GM18907 (cell line): ENCODE data around the gene RNF150.

Experiments used
- ATAC-seq: cut with Tn5 transposase; IDR thresholded peaks from one replicate; pipeline ENCODE4 v1.9.1; 2021; ENCODE audit warnings: mild to moderate bottlenecking, moderate library complexity; ENCODE audit not compliant: unreplicated experiment

RNF150 gene

DNA sequence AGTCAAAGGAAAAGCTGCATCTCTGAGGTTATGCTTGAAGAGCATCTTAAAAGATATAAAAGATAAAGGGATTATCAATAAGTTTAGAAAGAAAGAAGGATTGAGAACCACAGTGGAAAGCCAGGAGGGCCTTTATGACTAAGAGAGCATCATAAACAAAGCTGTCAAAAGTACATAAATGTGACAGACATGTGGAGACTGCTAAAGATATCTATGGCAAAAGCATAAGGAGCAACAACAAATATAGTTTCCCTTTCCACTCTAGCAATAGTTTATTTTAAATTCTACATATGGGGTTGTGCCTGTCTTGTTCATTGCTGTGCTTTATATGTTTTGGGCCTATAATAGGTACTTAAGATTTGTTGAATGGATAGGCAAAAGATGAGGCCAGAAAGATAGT, 97.3 kb downstream of the RNF150 start:
- ATAC-seq, result no peak

DNA sequence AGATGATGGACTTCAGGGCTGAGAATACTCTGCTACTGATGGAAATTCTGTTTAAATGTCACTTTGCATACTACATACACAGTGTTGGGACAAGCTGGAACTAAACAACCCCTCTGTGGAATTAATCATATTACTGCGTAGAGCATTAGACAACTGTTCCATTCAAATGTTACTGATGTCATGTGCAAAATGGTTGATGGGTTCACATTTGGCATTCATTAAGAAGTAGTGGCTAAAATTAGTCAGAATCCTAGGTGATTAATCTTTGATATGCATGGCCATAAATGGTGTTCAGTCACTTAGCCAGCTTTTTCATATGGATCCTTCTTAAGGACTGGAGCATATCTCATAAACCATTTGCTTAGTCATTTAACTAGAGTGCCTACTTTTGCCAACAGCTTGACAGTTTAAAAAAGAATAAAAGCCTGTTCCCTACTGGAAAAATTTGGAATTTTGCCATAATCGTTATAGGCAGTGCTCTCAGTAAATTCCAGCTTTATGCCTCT, 105.2 kb downstream of the RNF150 start:
- ATAC-seq, result no peak

DNA sequence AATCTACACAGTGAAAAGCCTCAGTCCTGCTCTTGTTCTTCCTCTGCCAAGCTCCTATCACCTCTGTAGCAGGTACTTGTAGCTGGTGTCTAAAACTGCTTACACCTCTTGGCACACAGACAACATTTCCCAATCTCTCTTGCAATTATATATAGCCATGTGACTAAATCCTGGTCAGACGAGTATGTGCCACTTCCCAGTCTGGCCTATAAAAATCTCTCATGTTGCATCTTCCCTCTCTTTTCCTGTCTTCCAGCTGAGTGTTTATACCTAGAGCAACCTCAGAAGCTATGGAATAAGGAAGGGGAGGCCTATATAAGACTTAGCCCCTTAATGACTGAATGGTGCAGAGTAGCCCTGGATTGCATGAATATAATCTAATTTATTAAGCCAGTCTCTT, 105.8 kb downstream of the RNF150 start:
- no peak for ATAC-seq

DNA sequence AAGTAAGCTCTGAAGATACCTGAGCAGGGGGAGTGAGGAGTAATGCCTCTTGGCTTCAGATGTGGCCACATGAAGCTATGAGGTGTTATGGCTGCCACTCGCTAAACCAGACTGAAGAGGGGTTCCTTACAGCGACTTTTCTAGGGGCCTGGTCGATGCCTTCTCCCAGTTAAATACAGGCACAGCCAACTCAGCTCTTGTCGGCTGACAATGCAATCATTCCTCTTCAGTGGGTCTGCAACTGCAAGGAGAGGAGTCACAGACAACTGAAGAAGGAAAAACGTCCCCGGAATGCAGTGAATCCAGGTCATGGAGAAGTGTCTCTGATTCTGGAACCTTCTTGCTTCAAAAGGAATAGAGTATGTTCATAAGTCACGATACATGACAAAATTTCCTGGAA, 106.4 kb downstream of the RNF150 start:
- no peak for ATAC-seq

DNA sequence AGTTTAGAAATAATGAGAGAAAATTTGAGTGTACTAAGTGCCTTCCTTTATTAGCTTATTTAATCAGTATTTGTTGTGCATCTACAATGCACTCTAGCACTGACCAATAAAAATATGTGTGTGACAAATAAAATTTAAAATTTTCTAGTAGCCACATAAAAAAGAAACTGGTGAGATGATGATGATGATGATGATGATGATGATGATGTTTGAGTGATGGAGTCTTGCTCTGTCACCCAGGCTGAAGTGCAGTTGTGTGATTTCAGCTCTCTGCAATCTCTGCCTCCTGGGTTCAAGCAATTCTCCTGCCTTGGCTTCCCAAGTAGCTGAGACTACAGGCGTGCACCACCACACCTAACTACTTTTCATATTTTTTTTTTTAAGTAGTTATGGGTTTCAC, 110.2 kb downstream of the RNF150 start:
- ATAC-seq, result no peak

DNA sequence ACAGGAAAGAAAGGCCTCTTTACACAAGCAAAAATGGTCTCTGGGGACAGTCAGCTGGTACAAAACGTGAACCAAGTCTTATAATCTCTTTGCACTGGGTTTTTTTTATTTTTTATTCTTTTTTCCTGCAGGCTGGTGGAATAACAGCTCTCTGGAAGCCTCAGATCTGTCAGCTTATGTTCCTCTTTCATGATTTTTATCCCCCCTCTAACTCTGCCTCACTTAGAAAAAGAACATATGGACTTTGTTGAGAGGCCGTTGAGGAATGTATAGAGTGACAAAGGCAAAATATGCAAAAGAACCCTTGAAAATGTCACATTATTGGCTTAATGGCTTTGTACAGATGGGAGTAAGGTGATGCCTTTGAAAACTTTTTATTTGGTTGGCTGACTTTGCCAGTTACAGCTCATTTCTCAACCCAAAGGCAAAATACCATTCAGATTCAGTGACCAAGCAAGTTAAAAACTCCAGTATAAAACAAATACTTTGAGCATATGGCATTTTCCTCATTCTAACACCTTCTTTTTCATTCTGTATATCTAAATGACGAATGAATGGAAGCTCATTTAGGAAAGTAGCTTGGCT, 111.1 kb downstream of the RNF150 start:
- no peak for ATAC-seq

DNA sequence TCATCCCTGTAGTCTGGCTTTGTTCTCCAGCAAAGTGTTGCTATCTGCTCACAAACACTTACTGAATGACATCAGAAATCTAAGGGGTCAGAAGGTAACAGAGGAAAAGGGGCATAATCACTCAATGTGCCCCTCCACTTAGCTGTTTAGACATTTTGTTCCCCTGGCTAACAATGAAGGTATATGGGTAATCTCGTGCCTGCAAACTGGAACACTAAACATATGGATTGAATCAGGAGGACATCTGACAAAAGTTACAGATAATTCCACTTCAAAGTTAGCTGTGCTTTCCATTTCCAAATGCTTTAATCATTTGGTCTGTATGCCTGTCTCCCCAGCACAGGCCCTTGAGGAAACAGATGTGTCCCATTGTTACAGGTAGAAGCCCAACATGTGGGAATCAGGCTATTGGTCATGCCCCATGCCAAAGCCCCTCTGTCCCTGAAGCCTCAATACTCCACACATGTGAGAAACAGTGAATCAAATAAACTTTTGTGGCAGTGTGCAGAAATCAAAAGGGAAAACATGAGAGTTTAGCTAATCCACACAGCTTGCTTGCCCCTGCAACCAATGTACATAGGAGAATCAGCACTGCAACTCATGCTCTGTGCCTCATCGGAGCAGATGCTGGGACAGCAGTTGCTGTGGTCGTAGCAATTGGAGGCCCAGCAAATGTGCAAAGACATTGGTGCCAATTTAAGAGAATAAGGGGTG, 111.7 kb downstream of the RNF150 start:
- no peak for ATAC-seq

DNA sequence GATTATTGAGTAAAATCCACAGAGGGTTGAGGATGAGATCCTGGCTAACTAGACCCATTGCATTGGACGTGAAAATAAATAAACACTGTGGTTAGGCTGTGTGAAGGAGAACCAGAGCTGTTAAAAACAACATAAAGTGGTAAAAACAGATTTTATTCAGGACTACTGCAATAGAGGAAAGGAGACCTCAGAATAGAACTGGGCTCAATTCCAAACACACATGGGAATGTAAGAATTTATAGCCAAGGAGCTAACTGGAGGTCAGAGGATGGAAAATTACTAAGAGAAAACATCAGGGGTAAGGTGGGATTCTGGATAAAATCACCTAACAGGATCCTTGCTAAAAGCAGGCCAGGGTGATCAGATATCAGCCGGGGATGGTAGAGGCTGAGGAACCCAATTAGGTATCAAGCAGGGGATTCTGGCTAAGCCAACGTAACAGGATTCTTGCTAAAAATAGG, 112.4 kb downstream of the RNF150 start:
- no peak for ATAC-seq

DNA sequence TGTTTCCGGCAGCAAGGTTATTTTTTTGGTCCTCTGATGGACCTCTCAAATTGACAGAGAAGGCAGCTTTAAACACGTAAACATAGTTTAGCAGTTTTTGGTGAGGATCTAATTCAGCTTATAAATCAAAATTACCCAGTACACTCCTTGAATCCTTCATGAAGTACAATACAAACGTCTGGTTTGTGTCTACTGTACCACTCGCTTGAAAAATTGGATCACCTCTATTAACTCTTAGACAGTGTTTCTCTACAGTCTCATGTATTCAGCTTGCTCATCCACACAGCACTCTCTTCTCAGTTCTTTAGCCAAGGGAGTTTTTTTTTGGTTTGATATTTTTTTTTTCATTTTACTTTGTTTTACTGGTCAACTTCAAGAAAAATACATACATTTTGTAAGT, 113.5 kb downstream of the RNF150 start:
- no peak for ATAC-seq

DNA sequence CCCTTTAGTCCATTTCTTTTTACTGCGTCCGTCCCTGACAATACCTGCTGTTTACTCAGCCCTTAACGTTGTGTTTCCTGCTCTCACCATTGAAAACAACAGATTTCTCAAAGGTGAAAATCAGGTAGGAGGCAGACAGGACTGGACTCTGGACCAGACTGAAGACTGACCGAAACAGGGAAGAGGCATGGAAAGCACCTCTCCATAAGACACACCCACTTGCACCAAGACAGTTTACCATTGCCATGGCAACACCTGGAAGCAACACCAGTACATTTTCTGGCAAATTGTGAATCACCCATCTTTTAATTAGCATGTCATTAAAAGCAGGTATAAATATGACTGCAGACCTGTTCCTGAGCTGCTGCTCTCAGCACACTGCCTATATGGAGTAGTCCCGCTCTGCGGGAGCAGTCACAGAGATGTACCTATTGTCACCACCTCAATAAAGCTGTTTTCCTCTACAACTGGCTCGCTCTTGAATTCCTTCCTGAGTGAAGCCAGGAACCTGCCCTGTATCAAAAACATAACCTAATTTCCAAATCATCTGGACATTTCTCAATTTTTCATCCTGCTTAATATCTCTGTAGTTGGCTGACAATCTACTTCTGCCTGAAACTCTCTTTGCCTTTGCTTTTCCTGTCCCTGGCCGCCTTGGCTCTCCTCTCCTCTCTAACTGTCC, 117.0 kb downstream of the RNF150 start:
- ATAC-seq, result no peak

DNA sequence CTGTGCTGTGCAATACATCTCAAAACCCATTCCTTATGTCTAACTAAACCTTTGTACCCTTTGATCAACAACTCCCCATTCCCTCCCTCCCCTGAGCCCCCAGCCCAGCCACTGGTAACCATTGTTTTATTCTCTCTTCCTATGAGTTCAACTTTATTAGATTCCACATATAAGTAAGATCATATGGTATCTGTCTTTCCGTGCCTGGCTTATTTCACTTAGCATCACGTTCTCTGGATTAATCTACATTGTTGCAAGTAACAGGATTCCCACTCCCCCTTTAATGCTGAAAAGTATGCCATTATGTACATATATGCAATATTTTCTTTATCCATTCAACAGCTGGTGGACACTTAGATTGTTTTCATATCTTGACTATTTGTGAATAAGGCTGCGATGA, 119.4 kb downstream of the RNF150 start:
- ATAC-seq, result no peak

DNA sequence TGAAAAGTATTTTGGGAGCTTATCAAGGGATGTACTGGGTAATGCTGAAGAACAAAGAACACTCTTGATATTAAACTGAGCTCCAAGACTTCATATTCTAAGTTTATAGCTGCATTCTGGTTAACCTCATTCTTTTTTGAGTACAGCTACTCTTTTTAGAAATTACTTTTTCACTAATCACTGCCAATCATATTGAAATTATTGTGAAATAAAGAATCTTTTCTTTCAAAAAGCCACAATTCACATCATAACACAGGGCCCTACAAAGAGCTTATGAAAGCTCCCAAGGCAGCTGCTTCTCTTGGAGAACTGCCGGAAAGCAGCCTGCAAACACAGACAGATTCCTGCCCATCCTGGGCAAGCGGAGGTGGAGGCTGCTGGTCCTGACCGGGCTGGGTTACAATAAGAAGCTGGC, 121.4 kb downstream of the RNF150 start:
- no peak for ATAC-seq

DNA sequence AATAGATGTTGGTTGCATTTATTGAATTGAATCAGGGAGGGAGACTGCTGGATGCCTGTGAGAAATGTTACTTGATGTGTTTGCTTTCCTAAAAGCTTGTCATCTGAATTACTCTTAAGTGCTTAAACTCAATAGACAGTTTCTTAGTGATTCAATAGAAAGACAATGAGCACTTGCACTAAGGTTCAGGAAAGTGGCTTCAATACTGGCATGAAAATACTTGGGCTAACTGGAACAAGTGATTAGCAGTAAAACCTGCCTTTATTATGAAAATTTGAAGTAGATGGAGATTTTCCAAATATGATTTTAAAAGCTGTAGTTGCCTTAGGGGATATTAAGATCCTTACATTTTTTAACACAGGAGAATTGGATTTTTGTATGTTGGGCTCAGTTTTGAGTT, 123.3 kb downstream of the RNF150 start:
- no peak for ATAC-seq

DNA sequence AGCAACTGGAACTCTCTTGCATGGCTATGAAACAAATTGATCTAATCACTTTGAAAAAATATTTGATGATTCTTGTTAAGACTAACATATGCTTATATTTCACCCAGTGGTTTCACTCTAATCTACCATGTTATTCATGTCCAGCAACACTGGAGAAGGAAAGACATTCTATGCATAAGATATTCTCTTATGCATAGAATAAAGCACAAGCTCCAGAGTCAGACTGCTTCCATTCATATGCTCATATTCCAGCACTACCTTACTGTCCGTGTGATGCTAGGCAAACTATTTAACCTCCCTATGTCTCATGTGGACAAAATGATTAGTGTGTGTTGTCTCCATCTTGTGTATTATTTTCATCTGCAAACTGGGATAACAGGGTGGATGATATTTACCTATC, 124.1 kb downstream of the RNF150 start:
- ATAC-seq, result no peak

DNA sequence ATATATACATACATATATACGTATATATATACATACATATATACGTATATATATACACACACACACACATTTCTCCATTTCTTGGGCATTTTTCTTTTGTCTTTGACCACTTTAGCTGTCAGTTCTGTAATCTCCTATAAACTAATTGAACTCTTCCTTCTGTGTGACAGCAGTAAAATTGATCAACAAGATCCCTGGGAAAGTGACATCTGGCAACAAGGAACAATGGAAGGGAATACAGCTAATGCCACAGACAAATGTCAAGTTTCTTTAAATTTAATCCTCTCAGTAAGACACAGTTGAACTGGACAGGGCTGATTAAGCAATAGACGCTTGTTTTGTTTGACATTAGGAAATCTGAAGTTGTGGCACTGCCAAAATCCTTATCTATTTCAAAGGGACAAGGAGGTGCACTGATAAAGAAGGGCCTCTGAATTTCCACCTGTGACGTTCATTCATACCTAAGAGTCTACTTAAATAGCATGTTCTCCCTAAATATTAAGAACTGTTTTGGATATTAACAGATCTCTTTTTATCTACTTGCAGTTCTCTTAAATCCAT, 126.9 kb downstream of the RNF150 start:
- no peak for ATAC-seq

DNA sequence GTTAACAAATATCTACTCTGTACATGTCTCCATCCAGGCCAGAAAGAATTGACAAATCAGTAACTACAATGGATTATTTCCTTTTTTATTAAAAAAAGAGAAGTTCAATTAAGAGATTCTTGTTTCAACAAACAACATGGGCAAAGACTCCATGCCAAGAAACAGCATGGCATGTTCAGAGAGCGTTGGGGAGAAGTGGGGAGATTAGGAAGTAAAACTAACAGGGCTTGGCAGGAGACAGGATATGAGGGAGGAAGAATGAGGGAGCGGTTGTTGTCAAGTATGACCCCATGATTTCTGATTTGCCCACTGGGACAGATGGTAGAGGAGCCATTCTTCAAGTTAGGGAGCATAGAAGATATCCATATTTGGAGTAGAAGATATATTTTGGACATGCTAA, 128.4 kb downstream of the RNF150 start:
- no peak for ATAC-seq

DNA sequence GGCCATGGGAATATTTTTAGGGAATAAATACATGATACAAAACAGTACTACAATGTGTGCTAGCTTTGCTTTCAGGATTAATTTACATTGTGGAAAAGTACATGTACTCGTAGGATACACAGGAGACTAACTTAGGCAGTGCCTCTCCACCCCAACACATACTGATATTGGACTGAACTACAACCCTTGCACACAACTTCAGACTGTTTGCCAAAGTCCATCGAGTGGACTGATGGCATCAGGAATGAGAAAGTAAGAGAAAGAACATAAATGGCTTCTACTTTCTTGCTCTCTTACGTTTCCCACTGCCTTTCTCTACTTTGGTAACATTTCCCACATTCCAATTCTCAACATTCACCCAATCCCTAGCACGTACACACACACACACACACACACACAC, 130.1 kb downstream of the RNF150 start:
- ATAC-seq, result no peak

DNA sequence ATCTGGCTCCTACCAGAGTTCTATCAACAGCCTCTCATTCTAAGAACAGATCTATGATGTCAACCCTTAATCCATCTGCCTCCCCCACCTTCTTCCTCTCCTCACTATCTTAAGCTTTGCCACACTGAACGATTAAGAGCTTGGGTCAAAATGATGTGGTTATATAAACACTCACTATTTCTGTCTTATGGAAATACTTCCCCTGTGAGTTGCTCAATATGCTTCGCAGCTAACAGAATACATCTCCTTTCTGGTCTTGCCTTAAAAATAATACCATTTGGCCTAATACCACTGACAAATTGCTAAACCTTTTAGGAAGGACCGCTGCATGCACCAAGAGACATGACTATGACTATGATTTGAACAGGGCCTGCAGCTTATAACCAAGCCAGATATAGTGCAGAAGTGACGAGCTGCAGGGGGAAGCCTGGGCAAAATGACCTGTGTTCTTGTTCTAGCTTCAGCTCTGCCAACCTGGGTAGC, 130.9 kb downstream of the RNF150 start:
- ATAC-seq, result no peak

DNA sequence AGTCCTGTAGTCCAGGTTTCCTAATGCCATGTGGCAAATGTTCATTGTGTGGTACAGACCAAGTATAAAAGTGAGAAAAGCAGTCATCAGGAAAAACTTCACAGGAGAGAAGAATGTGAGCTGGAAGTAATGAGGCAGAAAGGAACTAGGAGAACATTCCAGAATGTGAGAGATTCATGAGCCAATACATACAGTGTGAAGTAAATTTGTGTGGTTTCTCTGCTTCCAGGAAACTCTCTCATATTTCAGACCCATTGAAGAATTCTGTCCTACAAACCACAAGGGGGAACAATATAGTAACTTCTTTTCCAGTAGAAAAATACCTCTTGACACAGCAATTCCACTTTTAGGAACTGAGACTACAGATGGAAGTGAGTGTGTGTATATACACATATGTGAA, 136.5 kb downstream of the RNF150 start:
- ATAC-seq, result no peak

DNA sequence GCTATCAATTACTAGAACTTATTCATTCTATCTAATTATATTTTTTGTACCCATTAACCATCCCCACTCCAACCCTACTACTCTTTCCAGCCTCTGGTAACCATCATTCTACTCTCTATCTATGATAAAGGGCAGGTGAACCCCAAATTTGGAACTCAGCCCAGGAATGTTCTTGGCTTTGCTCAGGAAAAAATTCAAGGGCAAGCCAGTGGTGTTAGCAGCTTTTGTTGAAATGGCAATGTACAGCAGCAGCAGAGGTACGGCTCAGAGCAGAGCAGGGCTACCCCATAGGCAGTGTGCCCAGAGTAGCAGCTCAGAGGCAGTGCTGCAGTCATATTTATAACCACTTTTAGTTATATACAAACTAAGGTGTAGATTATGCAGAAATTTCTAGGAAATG, 138.2 kb downstream of the RNF150 start:
- no peak for ATAC-seq

DNA sequence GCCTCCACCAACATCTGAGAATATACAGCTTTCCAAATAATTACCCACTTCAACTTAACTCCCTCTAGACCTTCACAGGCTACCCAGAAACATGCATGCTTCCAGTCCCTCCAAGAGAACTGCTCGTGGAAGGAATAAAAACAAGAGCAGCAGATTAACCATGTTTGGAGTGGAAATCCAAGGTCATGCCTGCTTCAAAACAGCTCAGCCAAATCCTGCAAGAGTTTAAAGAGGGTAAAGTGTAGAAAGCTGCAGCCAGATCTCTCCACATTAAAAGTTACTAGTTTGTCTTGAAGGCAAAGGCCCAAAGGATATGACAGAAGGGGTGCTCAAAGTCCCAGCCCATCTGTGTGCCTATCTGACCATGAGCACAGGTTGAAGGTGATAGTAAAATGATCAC, 139.3 kb downstream of the RNF150 start:
- no peak for ATAC-seq

DNA sequence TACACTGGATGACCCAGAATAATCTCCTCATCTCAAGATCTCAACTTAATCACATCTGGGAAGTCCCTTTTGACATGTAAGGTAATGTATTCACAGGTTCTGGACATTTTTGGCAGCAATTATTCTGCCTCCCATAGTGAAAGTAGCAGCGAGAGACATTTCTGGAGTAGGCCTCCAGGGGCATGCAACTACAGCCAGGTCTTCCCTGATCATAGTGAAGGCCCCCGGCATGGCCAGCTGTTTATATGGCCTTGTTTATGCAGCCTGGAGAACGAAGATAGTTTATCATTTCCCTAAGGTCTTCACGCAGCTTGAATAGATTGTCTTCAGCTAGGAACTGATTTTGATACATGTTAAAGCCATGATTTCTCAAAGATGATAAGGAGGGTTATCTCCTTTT, 139.9 kb downstream of the RNF150 start:
- ATAC-seq, result no peak
